Sigmoid colon (tissue), 4 donors: ENCODE results near the gene FKBP4.

Experiments used
- CTCF ChIP-seq, 4 experiments: fragments of 450-650 bp in 3 of 4; fragments of 200-600 bp in 1 of 4; IDR thresholded peaks; one replicate each; pipeline ENCODE4 v1.5.1; 2016 to 2019; ENCODE audit warnings: antibody characterized with exemption in 4 of 4, mild to moderate bottlenecking in 3 of 4, moderate library complexity in 2 of 4
- EP300 ChIP-seq, 4 donors: sonication (generic); formaldehyde crosslinking; IDR thresholded peaks; one replicate each; pipeline ENCODE4 v1.6.1; 2017; ENCODE audit warnings: antibody characterized with exemption in 4 of 4
- POLR2A ChIP-seq, 2 donors: fragments of 450-650 bp; IDR thresholded peaks; one replicate each; pipeline ENCODE4 v1.6.1; 2016; ENCODE audit warnings: antibody characterized with exemption in 2 of 2, mild to moderate bottlenecking in 2 of 2, moderate library complexity in 2 of 2
- POLR2AphosphoS5 ChIP-seq, 4 donors: sonication (generic); formaldehyde crosslinking; IDR thresholded peaks; one replicate each; pipeline ENCODE4 v1.6.1; 2017; ENCODE audit warnings: antibody characterized with exemption in 4 of 4

GRCh38 chr12:2768224-2768961, 26.4 kb upstream of the FKBP4 start:
- TF ChIP-seq CTCF (IDR thresholded peaks at IDR 0.05), result no peak
- TF ChIP-seq POLR2A (IDR thresholded peaks at IDR 0.05), result no peak
- no peak for TF ChIP-seq EP300 (IDR thresholded peaks at IDR 0.05)
- no peak for TF ChIP-seq POLR2AphosphoS5 (IDR thresholded peaks at IDR 0.05)
